SU-DHL-6 (cell line): ENCODE measurements around the gene KCTD6.

ENCODE experiments used
- EZH2phosphoT487 ChIP-seq: fragments of 200-600 bp; sonication (generic), shearing (Covaris generic); conservative IDR thresholded peaks from 2 replicates; pipeline ENCODE4 v1.6.1; 2018; ENCODE audit warnings: mild to moderate bottlenecking, antibody characterized with exemption, low read length, moderate library complexity, mixed read lengths
- TF ChIP-seq, protein P1 (sequence below): fragments of 200-600 bp; sonication (generic); IDR thresholded peaks from one replicate; pipeline ENCODE4 v1.5.1; 2017; ENCODE audit warnings: antibody characterized with exemption, mild to moderate bottlenecking, low read length, moderate library complexity; ENCODE audit not compliant: insufficient read depth, poor library complexity, severe bottlenecking

DNA sequence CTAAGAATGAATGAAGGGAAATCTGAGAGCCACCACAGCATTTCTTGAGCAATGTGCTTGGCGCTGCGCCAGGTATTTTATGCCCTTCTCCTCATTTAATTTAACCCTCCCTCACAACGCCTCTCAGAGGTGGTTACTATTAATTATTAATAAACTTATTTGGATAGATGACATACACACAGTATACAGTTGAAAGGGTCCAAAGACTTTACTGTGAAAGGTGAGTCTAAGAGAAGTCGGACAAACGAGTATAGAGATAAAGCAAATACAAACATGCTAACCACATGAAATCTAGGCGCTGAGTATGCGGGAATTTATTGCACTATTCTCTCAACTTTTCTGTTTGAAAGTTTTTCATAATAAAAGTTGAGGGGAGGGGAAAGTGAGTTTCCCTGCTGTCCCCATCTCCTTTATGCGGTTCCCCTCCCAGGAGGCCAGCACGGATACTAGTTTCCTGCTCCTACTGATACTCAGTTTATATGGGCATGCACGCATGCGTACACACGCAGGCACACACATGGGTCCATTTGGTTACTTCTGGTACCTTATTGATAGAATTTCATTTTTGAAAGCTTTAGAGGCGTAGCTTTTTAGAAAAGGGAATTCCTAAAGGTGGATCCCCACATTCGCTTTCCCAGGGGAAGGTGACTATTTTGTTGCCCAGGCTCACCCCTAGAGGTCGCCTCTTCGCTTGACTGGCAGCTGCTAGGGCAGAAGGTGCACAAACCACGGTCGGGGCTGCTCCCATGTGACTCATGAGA, 28.5 kb upstream of the KCTD6 start:
- TF ChIP-seq, protein P1, sequence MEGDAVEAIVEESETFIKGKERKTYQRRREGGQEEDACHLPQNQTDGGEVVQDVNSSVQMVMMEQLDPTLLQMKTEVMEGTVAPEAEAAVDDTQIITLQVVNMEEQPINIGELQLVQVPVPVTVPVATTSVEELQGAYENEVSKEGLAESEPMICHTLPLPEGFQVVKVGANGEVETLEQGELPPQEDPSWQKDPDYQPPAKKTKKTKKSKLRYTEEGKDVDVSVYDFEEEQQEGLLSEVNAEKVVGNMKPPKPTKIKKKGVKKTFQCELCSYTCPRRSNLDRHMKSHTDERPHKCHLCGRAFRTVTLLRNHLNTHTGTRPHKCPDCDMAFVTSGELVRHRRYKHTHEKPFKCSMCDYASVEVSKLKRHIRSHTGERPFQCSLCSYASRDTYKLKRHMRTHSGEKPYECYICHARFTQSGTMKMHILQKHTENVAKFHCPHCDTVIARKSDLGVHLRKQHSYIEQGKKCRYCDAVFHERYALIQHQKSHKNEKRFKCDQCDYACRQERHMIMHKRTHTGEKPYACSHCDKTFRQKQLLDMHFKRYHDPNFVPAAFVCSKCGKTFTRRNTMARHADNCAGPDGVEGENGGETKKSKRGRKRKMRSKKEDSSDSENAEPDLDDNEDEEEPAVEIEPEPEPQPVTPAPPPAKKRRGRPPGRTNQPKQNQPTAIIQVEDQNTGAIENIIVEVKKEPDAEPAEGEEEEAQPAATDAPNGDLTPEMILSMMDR, result peak; percentile 88
- TF ChIP-seq EZH2phosphoT487, result no peak
